HG03175 (cell line): ENCODE results near the gene CELF4.

Experiments
- ATAC-seq: cut with Tn5 transposase; IDR thresholded peaks from one replicate; pipeline ENCODE4 v1.9.1; 2021; ENCODE audit warnings: mild to moderate bottlenecking, moderate library complexity; ENCODE audit not compliant: unreplicated experiment

The CELF4 gene

DNA sequence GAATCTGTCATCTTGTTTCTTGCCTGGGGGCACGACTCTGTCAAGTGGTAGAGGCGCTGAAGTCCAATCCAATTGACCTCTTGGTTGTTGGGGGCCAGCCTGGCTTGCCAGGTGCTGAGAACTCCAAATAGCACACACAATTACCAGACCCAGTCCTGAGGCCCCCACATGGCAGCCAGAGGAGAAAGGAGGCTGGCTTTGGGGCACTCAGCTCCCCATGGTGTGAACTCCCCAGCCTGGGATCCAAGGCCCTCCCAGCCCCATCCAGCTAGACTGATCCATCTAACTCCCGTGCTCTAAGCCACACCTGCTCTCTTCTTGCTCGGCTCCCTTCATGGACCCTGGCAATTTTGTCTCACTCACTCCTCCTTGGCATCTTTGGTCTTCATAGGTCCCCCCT lies 170.0 kb downstream of the CELF4 start:
- no peak for ATAC-seq

DNA sequence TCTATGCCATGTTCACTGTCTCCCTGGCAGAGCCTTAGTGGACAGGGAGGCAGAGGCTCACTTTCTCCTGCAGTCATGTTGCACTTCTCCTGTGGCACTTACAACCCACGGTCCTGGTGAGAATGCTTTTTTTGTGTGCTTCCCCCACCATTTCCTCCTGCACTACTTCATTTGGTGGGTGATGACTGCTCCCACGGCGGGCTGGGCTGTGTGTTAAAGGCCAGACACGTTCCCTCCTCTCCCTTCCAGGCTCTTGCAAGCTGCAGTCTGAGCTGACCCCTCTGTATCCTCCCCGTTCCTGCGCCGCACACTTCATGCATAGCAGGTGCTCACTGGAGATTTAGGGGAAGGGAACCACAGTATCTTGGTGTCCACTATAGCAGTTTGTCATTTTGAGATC lies 170.5 kb downstream of the CELF4 start:
- ATAC-seq, result no peak

DNA sequence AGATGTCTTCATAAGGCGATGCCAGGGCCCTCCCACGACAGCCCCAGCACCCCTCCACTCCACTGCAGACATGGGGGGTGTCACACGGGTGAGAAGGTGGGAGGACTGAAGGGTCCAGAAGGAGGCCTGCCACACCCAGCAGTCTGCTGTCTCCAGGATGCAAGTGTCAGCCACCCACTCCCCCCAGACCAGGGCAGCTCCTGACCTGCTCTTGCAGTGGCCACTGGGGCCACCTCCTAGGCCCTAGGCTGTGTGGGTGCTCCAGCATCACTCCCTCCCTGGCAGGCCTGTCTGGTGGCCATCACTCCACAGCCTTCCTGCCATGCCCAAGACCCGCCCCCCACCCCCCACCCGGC lies 171.0 kb downstream of the CELF4 start:
- ATAC-seq, result no peak

DNA sequence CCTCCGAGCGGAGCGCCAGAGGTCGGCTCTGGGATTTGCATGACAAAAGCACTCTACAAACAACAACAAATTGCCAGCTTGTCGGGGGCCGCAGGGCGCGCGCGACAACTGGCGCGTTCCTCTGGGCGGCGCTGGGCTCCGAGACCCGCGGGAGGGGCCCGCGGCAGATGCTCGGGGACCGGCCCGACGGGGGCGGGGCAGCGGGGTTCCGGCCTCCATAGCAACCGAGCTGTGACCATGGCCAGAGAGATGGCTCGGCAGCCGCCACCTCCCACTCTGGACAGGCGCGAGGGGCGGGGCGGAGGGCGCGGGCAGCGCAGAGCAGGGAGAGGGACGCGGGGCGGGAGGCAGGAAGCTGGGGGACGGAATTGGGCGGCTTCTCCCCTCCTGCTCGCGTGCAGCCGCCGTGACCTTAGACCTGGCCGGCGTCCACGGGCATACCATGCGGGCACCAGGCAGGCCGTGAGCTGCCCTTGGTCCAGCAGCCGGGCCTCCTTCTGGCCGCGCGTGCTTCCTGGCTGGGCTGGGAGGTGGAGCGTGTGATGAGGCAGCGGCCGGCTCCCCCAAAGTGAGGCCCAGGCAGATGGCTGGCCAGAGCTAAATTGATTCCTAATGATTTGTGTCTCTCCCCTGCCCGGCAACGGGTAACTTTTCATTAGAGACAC lies 171.5 kb downstream of the CELF4 start:
- no peak for ATAC-seq

DNA sequence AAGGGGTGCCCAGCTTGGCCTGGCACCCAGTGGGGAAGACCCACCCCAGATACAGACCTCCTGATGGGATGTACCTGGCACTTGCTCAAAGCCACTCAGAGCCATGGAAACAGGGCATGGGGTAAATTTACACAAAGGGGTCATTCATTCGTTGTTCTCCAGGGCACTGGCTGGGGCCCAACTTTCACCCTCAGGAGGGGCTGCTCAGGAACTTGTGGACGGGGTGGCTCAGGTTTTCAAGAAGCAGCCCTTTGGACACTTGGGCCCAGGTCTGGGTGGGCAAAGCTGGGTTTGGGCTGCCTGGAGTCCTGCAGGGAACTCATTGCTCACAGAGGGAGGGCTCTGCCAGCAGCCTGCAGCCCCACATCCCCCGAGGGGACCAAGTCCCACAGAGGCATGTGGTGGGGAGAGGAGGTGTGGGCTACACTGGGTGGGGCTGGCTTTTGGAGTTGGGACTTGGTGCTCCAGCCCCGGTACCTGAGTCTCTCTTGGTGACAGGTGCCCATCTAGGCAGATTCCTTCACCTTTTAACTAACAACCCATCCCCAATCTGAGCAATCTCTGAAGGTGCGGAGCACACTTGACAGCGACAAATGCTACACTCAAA lies 172.3 kb downstream of the CELF4 start:
- no peak for ATAC-seq

DNA sequence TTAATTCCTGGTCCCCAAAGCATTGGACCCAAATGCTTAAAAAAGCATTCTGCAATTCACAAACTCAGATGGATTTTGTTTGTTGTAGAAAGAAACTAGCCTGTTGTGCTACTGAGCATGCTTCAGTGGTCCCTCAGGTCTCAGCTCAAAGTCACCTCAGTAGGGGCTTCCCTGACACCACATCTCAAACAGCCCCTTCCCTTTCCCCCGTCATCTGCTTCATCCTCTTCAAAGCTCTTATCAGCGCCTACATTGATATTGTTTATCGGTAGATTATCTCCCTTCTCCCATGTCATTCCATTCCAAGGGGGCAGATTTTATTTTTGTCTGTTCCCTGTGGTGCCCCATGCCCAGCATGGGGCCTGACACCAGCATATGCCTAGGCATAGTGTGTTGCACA lies 172.9 kb downstream of the CELF4 start:
- ATAC-seq, result no peak

DNA sequence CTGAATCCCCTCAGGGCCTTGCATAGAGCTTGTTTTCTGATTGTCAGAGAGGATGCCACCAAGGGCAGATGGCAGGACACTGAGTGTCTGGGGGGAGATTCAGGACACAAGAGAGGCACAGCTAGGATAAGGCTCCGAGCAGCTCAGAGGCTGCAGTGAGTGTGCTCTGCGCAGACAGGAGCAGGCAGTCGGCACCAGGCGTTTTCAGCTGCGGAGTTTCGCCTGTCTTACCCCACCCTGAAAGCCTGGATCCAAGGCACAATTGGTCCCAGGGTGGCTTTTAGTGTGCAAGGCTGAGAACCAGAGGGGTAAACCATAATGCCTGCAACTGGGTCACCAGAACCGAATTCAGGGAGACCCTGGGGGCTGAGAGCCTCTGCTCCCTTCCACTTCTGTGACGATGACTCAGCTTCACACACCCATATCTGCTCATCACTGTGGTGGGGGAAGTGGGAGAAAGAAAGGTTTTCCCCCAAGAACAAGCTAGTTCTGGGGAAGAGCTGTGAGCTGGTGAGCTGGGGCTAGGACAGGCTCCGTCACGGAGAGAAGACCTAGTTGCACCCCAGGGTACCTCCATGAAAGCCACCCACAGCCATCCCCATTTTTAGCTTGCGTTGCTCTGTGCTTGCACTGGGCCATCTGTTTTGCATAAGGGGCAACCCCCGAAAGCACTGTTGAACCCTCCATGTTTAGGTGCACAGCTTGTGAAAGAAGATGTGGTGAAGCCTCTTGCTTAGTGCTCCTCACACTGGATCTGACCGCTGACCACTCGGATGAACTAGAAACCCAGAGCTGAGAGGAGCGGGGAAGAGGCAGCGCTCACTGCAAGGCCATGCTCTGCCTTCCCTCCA lies 173.7 kb downstream of the CELF4 start:
- no peak for ATAC-seq

DNA sequence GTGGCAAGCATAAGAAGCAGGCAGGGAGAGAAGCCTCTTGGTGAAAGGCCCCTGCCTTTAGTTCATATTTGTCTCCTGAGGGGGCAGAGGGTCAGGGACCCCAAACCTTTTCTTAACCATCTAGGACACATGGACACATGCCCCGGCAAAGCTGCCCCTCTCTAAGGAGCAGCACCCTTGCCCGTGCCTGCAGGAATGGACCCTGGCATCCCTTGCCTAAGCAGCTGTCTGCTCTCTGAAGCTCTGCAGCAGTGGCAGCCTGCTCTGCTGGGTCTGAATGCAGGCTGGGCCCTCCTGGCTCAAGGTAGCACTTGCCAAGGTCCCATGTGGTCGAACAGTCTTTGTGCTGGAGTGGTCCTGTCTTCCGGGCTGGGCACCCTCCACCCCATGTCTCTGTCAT lies 174.4 kb downstream of the CELF4 start:
- no peak for ATAC-seq

DNA sequence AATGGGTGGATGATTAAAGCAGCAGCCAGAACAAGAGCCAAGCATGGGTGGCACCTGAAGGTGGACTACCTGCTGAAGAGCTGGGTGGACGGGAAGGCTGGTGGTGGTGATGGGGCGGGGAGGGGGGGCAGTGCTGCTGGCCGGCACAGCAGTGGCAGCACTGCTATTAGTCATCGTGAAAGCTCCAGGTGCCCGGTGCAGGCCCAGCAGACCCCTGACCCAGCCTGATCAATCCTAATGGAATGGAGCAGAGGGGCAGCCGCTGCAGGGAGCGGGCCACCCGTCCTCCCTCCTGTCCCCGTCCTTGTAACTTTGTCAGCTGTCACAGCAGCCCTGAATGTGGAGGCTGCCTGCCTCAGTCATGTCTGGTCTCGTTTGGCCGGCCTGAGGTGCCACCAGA lies 174.9 kb downstream of the CELF4 start:
- ATAC-seq, result no peak

DNA sequence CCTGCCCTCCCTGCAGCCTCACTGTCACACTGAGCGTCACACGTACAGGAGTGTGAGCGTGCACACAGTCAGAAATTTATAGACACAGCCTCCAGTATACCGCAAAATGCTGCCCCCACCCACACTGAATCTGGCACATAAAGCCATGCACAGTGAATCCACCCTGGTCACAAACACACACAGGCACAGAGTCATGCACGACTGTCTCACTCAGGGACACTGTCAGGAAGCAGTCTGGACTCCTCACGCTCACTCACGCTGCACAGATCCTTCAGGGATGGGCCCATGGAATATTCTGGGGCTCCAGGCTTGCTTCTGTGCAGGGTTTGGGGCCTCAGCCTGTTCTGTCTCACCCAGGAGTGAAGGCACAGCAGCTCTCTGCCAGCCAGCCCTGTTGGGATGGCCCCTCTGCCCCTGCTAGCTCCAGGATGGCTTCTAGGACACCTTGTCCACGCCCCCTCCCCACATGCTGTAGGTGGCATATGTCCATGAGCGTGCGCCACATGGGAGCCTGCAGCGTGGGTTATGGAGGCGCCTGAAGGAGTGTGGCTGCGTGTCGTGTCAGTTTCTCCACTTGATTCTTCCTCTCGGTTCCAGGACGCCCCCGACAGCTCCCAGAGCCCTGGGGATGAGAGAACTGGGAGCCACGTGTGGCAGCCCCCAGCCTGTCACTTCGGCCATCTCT lies 175.8 kb downstream of the CELF4 start:
- no peak for ATAC-seq

DNA sequence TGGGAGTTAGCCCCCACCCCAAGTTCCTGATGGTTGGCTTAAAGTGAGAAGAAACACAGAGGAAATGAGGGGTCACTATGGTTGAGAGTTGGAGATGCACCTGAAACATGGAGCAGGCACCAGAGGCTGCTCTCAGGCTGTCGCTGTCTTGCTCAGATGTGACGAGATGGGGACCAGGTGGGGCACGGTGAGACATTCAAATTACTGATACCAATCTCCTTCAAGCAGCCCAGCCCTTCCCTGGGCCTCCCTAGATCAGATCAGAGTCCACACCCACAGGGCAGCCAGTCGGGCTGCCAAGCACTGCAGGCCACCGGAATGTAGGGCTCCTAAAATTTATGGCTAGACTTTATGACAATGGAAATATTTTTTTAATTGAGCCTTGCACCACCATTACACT lies 176.6 kb downstream of the CELF4 start:
- no peak for ATAC-seq

DNA sequence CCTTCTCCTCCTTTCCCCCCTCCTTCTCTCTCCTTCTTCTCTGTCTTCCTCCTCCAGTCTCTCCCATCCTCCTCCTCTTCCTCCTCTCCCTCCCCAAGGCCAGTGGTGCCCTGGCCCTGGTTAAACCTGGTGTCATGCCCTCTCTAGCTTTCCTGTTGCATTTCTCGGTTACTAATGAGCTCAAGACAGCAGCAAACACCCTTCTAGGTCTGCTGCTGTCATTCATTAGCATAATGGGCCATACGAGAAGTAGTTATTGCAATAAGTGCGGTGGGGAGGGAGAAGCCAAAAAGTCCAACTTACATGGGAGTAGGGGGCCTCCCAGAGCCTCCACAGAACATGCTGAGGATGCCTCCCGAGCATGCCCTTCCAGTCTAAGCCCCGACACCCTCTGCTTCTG lies 177.2 kb downstream of the CELF4 start:
- ATAC-seq, result no peak

DNA sequence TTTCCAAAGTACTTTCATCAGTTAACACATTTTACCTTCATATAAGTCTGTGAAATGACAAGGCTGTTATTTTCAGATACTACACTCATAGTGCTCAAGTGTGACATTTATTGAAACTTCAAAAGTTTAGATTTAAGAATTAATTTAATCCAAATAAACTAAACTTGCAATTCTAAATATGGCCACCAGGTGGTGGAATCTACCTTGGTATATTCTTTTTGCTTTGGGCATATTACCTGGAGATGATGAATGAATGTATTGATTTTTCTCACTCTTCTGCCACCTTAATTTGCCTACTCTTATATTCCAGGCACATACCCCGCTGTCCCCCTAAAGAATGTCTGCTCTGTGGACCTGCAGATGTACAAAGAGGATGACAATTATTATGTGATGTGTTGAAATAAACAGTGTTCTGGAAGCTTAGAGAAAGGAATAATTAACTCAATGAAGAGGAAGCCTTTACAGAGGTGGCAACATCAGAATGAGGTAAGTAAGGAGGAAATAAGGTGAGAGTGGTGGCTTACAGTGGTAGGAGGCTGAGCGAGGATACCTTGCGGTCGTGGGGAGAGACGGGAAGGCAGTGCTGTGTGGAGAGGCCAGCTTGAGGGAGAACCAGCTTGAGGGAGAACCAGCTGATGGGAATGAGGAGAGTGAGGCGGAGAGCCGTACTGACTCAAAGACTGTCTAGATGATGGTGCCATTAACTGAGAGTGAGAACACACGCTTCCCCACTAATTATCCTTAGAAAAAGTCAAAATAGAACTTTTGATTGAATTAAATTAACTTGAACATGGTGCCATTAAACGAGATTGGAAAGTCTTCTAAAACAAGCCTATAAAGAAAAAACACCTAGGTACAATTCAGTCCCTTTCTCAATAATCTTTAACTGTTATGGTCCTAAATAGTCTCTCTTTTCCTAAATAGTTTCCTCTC lies 179.5 kb downstream of the CELF4 start:
- ATAC-seq, result no peak

DNA sequence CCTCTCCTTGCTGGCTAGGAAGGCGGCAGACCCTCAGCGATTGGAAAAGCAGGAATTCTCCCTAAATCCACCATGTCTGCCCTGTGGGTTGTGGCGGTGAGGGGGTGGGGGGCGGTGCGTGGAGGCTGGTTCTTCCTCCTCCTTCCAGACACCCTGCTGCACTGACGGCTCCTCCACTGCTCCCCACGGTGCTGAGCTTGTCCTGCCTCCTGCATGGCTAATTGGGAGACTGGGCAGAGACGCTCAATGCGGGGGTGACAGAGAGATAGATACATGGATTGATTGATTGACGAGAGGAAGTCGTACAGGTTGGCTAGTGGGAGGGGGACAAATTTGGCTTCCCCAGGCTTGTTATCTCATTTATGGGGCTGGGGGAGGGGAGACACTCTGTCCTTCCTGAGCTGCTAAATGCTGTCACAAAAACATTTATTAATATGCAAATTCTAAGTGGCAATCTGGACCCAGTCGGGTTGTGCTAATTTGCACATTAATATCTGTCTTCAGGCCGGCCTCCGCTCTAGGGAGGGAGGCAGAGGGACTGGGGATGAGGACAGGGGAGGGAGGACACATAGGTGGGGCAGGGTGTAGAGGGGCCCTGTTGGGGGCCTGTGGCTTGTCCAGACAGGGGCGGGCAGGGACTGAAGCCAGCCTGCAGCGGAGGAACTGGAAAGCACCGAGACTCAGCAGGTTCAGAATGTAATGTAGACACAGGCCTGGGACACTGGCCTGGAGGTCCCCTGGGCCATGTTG lies 181.6 kb downstream of the CELF4 start:
- ATAC-seq, result no peak

DNA sequence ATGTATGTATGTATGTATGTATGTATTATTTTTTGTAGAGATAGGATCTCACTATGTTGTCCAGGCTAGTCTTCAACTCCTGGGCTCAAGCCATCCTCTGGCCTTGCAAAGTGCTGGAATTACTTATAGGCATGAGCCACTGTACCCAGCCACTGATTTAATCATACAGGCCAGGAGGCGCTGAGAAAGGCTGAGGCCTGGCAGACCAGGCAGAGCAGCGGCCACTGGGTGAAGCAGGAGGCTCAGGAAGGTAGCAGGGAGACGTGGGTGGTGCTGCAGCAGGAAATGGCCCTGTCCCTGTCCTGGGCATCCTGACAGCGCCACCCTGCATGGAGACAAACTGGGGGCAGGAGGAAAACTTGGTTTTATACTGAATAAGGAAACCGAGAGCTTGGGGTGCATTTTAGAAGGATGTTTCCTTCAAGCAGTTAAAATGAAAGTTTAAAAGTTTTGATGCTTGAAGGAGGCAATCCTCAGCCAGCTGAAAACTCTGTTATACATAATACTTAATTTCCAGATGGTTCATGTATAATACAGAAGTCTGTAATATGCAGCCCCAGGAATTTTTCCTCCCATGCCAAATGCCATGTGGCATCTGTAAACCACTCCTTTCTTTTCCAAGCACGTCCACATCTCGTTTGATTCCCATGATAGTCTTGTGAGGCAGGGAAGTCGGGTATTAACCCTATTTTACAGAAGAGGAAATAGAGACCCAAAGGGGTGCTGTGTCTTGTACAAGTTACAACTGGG lies 182.4 kb downstream of the CELF4 start:
- ATAC-seq, result no peak

DNA sequence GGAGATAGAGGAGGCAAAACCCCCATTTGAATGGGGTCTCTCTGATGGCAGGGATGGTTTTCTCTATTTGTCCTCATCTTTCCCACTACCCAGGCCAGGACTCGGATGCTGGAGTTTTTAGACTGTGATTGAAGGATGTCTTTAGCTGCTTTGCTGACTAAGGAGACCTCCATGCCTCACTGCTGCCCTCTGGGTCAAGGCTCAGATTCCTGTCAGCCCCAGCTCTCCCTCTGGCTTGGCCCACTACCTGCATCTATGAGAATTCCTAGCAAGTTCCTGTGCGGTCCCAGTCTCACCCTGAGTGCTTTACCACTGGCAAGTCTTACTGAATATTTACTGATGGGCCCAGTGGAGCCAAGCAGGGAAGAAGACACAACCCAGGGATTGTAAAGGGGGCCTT lies 184.0 kb downstream of the CELF4 start:
- no peak for ATAC-seq

DNA sequence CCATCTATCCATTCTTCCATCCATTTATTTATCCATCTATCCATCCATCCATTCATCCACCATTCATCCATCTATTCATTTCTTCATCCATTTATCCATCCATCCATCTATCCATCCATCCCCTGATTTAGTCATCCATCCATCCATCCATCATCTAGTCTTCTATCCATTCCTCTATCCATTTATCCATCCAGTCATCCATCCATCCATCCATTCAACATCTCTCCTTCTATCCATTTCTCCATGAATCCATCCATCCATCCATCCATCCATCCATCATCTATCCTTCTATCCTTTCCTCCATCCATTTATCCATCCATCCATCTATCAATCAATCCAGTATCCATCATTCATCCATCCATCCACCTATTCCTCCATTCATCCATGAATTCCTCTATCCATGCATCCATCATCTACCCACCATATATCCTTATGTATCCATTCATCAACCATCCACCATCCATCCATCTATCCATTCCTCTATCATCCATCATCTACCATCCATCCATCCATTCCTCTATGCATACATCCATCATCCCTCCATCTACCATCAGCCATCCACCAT lies 185.0 kb downstream of the CELF4 start:
- no peak for ATAC-seq

DNA sequence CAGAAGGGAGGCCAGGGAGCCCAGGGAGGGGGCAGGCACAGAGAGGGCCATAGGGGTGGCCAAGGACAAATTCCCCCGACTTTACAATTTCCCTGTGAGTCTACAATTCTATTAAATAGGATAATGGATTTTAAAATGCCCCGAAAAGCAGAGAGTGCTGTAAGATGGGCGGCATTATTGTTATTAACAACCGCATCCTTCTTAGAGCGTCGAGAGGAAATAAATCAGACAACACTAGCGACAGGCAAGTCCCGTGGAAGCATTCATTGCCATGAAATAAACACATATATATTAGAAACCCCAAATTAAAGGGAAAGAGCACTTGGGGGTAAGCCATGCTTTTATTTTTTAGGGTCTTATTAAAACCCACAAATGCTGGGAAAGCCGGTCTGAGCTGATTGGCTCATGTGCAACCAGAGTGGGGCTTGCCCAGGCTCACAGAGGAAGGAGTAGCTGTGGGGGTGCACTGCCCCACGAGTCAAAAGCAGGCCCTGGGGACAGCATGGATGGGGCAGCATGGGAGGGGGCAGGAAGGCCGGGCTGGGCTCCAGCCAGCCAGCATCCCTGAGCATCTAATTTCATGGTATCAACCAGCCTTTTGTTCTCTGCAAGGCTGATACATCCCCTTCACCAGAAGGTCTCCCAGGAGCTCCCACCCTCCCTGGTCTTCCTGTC lies 187.1 kb downstream of the CELF4 start:
- no peak for ATAC-seq
